Activated naive CD8-positive, alpha-beta T cell treated with anti-CD3 and anti-CD28 coated beads, Interleukin-2, amount 10 ng/mL, durations not matched to agents 7 days and 5 days (primary cell): ENCODE measurements around the gene CCDC175. TPM values are rescaled to one million over a fixed set of nuclear protein-coding genes. Genes with fewer than 3 reads are reported as not detected.
A peak's percentile ranks its signal among the peaks of the same experiment; 100 is the strongest.

Experiments
- ATAC-seq: fragments of 150-1000 bp; cut with Tn5 transposase; one replicate; pipeline ENCODE4 v1.10.0; 2021; ENCODE audit warnings: low read depth, moderate library complexity
- POLR2A ChIA-PET: fragments of 350-600 bp; sonication (Branson Sonifier 250); formaldehyde crosslinking; loops from one replicate; lab custom pipeline; 2021; ENCODE audit warnings: antibody characterized with exemption; lab: Charles Lee
- DNase-seq: peaks from one replicate; pipeline ENCODE4 v3.0.0; 2021
- H3K27ac Mint-ChIP-seq: one replicate; pipeline ENCODE4 v1.8.0; 2022; ENCODE audit warnings: mild to moderate bottlenecking, mixed read lengths
- H3K27me3 Mint-ChIP-seq: one replicate; pipeline ENCODE4 v1.8.0; 2022; ENCODE audit warnings: mild to moderate bottlenecking, moderate library complexity, mixed read lengths
- H3K36me3 Mint-ChIP-seq: one replicate; pipeline ENCODE4 v1.8.0; 2021; ENCODE audit warnings: mild to moderate bottlenecking, mixed read lengths
- H3K4me1 Mint-ChIP-seq: one replicate; pipeline ENCODE4 v1.8.0; 2021; ENCODE audit warnings: mixed read lengths
- H3K4me3 Mint-ChIP-seq: one replicate; pipeline ENCODE4 v1.8.0; 2022; ENCODE audit warnings: mild to moderate bottlenecking, moderate library complexity, mixed read lengths
- H3K9me3 Mint-ChIP-seq: one replicate; pipeline ENCODE4 v1.8.0; 2021; ENCODE audit warnings: mixed read lengths
- total RNA-seq, 2 experiments: library from RNA; stranded (reverse); gene quantifications; one replicate each; pipeline ENCODE4 v1.2.3, GENCODE V29; 2021

The CCDC175 gene
- not detected for total RNA-seq

DNA sequence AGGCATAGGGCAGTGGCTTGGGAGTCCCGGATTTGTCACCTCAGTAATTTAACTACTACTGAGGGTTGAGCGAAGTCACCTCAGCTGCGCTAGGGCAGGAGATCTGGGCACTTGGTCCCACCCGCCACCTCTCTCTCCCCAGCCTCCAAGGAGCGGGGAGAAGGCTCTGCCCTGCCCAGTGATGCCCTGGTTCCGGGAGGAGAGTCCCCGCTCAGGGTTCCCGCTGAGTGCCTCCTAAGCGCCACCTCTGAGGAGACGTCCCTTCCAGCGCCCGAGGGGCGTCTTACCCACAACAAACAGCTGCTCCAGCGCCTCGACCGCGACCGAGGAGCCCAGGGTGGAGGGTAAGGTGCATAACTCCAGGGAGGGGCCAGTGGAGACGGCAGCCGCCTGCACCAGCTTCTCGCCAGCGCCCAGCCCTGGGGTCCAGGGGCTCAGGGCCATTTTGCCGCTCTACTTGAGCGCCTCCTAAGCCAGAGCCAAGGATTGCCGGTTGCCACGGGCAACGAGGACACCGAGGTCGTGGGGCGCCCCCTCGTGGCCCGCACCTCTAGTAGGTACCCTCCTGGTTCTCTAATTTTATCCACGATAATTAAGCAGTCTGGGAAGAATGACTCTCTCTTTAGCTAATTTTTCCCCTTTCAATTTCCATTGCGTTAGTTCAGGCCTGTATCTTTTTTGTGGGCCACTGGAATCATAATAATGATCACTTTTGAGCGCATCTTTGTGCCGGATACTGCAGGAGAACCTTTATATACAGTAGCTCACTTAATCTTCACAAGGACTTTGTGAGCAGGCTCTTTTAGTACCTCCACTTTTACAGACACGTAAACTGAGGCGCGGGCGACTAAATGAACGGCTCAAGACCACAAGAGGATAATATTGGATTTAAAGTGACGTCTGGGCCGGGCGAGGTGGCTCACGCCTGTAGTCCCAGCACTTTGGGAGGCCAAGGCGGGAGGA, at the start of gene CCDC175:
TSS of gene CCDC175 (minus strand) at position 481 of the 963 bp plus-strand sequence. CDS start at position 444, 37 bp downstream.
- ATAC-seq (peak; percentile 96), DNase-seq (peak; percentile 87)
- H3K4me1 Mint-ChIP-seq, result peaks cover 7% of the 10 kb centered on the region
- H3K9me3 Mint-ChIP-seq, result no peaks in the 10 kb centered on the region
- POLR2A ChIA-PET, result no interaction called here
- H3K27me3 Mint-ChIP-seq, result peaks cover 32% of the 10 kb centered on the region
- peak within 1 kb of the TSS; percentile 71 for H3K4me3 Mint-ChIP-seq
- no peaks in the 10 kb centered on the region for H3K36me3 Mint-ChIP-seq
- H3K27ac Mint-ChIP-seq, result no peak within 1 kb of the TSS

DNA sequence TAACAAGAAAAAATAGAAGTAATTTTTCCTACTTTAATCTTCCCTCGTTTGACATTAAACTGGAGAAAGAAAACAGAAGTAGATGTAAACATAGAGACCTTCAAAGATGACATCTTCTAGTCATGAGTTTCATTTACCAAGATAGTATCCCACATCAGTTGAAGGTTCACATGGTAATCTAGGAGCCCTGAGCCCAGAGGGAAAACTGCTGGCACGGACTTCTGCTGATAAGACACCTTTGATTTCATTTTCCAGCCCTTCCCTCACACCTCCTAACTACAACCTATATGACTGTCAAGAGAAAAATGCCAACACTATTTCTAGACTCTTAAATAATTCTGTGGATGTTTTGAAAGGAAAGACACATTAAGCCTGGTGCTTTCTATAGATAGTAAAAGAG, 46.0 kb upstream of the CCDC175 start:
- Mint-ChIP-seq H3K9me3 (no peaks in the 10 kb centered on the region), H3K27ac (no peak overlapping the region)

DNA sequence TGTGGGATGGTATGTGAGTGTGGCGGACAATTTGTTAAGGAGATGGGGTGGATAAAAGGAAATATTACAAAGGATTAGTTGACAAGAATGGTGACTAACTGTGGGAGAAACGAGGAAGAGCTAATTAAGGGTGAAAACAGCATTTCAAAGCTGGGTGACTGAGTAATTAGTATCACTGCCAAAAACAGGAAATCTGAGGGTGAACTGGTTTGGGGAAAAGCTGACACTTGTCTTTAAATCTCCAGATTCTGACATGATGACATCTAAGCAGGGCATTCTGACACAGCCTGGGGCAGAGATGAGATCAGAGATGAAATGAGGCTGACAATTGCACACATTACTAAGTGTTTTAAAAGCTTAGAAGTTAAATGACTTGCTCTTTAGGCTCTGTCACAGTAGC, 42.4 kb upstream of the CCDC175 start:
- DNase-seq, result no peak
- Mint-ChIP-seq H3K9me3 (no peaks in the 10 kb centered on the region), H3K27me3 (peaks cover 11% of the 10 kb centered on the region), H3K27ac (no peak overlapping the region), H3K4me3 (no peak overlapping the region), H3K4me1 (no peaks in the 10 kb centered on the region), H3K36me3 (no peaks in the 10 kb centered on the region)
- POLR2A ChIA-PET, result no interaction called here
- ATAC-seq, result no peak

More for the DNA sequence above, 46.0 kb upstream of the CCDC175 start:
- Mint-ChIP-seq H3K36me3 (no peaks in the 10 kb centered on the region), H3K4me1 (no peaks in the 10 kb centered on the region), H3K27me3 (peaks cover 11% of the 10 kb centered on the region), H3K4me3 (no peak overlapping the region)
- ATAC-seq, result no peak
- POLR2A ChIA-PET, result no interaction called here
- no peak for DNase-seq

DNA sequence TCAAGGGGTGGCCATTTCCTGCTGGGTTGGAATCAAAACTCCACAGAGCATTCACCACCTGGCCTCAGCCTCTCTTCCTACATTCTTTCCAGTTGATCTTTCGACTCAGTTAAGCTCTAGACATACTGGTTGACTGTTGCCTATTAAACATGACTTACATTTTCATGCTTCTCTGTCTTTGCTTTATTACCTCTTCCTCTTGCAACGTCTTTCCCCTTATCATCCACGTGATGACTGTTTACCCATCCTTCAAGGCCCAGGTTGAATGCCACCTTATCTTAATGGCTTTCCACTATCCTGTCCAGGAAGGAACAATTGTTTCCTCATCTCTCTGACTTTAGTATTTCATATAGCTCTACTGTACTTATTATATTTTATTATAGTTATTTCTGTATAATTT, 24.4 kb upstream of the CCDC175 start:
- no peak for DNase-seq
- no peak overlapping the region for H3K4me3 Mint-ChIP-seq
- no peaks in the 10 kb centered on the region for H3K36me3 Mint-ChIP-seq
- no peak overlapping the region for H3K27ac Mint-ChIP-seq
- ATAC-seq, result no peak
- peaks cover 17% of the 10 kb centered on the region for H3K27me3 Mint-ChIP-seq
- no peaks in the 10 kb centered on the region for H3K4me1 Mint-ChIP-seq
- POLR2A ChIA-PET, result no interaction called here
- H3K9me3 Mint-ChIP-seq, result no peaks in the 10 kb centered on the region

- no peak for ATAC-seq
- Mint-ChIP-seq H3K4me3 (no peak overlapping the region), H3K4me1 (no peaks in the 10 kb centered on the region), H3K9me3 (no peaks in the 10 kb centered on the region), H3K36me3 (no peaks in the 10 kb centered on the region), H3K27me3 (peaks cover 17% of the 10 kb centered on the region), H3K27ac (no peak overlapping the region)
- POLR2A ChIA-PET, result no interaction called here
- DNase-seq, result no peak
Measured at GRCh38 chr14:59600211-59600945, 23.8 kb upstream of the CCDC175 start.

DNA sequence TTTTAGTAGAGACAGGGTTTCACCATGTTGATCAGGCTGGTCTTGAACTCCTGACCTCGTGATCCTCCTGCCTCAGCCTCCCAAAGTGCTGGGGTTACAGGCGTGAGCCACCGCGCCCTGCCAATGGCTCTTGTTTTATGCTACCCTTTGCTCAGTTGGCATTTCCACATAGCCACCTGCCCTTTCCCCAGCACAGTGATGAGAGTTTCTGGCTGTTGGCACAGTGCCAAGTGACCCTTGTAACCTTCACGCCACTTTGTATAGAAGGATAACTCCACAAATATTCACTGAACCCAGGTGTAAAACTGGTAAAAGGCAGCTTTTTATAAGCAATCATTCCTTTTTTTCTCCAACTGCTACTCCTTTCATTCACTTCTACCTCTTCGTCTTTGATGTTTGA, 18.5 kb upstream of the CCDC175 start:
- no peak overlapping the region for H3K4me3 Mint-ChIP-seq
- ATAC-seq (no peak), DNase-seq (no peak)
- POLR2A ChIA-PET, result no interaction called here
- H3K27ac Mint-ChIP-seq, result no peak overlapping the region
- H3K36me3 Mint-ChIP-seq, result no peaks in the 10 kb centered on the region
- H3K4me1 Mint-ChIP-seq, result no peaks in the 10 kb centered on the region
- peaks cover 2% of the 10 kb centered on the region for H3K9me3 Mint-ChIP-seq
- peaks cover 9% of the 10 kb centered on the region for H3K27me3 Mint-ChIP-seq

GRCh38 chr14:59591641-59592370, 15.2 kb upstream of the CCDC175 start:
- Mint-ChIP-seq H3K36me3 (no peaks in the 10 kb centered on the region), H3K27ac (no peak overlapping the region), H3K27me3 (no peaks in the 10 kb centered on the region), H3K4me3 (no peak overlapping the region), H3K9me3 (peaks cover 2% of the 10 kb centered on the region), H3K4me1 (no peaks in the 10 kb centered on the region)
- POLR2A ChIA-PET, result no interaction called here
- ATAC-seq, result no peak
- DNase-seq, result no peak

GRCh38 chr14:59588101-59588500, 11.5 kb upstream of the CCDC175 start:
- DNase-seq (no peak), ATAC-seq (no peak)
- Mint-ChIP-seq H3K36me3 (no peaks in the 10 kb centered on the region), H3K27ac (no peak overlapping the region), H3K9me3 (peaks cover 2% of the 10 kb centered on the region), H3K4me3 (no peak overlapping the region), H3K27me3 (no peaks in the 10 kb centered on the region), H3K4me1 (peaks cover 3% of the 10 kb centered on the region)
- POLR2A ChIA-PET, result no interaction called here

GRCh38 chr14:59585891-59586554, 9.4 kb upstream of the CCDC175 start:
- no peaks in the 10 kb centered on the region for H3K36me3 Mint-ChIP-seq
- peaks cover 3% of the 10 kb centered on the region for H3K4me1 Mint-ChIP-seq
- H3K4me3 Mint-ChIP-seq, result peak overlapping the region; percentile 65
- POLR2A ChIA-PET, result no interaction called here
- ATAC-seq, result peak; percentile 47
- H3K9me3 Mint-ChIP-seq, result no peaks in the 10 kb centered on the region
- H3K27me3 Mint-ChIP-seq, result no peaks in the 10 kb centered on the region
- H3K27ac Mint-ChIP-seq, result no peak overlapping the region
- DNase-seq, result no peak

DNA sequence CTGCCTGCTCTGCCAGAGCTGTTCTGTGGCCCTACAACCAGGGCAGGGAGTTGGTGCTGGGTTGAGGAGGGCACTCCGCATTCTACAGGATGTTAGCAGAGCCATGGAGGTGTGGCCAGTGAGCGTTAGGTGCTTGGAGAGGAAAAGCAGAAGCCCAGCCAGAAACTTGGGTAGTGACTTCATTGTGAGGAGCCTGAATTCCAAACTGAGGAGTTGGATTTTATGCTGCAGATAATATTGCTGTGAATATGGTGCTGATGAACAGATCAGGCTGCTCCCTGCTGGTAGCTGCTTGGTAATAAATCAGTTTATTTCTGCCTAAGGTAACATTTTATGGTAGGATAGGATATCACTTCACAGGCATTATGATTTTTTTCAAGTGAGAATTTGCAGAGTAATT, 7.1 kb upstream of the CCDC175 start:
- H3K27ac Mint-ChIP-seq, result no peak overlapping the region
- H3K9me3 Mint-ChIP-seq, result no peaks in the 10 kb centered on the region
- POLR2A ChIA-PET, result no interaction called here
- DNase-seq (no peak), ATAC-seq (no peak)
- H3K4me1 Mint-ChIP-seq, result peaks cover 3% of the 10 kb centered on the region
- H3K36me3 Mint-ChIP-seq, result no peaks in the 10 kb centered on the region
- no peak overlapping the region for H3K4me3 Mint-ChIP-seq
- H3K27me3 Mint-ChIP-seq, result no peaks in the 10 kb centered on the region

DNA sequence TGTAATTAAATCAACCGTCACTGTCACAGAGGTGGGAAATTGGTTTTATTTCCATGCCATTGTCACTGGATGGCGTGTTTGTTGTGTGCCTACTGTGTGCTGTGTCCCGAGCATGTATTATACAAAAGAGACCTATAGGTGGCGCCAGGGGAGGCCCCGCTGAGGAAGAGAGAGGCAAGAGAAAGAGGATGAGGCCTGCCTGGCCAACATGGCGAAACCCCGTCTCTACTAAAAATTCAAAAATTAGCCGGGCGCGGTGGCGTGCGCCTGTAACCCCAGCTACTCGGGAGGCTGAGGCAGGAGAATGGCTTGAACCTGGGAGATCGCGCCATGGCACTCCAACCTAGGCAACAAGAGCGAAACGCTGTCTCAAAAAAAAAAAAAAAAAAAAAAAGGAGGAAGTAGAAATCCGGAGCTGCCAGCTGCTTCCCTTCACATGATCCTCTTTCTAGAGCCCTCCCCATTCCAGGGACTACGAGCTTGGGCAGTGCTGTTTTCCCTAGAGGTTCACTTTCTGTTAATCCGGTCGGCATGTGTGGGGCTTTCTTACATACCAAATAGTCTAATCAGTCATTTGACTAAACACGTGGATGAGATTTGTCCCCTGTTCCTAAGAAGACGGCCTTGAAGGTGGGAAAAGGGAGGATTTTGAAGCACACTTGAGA, 6.4 kb upstream of the CCDC175 start:
- Mint-ChIP-seq H3K36me3 (no peaks in the 10 kb centered on the region), H3K4me1 (peaks cover 3% of the 10 kb centered on the region), H3K4me3 (no peak overlapping the region), H3K27me3 (no peaks in the 10 kb centered on the region), H3K9me3 (no peaks in the 10 kb centered on the region), H3K27ac (no peak overlapping the region)
- POLR2A ChIA-PET, result no interaction called here
- DNase-seq, result no peak
- no peak for ATAC-seq

DNA sequence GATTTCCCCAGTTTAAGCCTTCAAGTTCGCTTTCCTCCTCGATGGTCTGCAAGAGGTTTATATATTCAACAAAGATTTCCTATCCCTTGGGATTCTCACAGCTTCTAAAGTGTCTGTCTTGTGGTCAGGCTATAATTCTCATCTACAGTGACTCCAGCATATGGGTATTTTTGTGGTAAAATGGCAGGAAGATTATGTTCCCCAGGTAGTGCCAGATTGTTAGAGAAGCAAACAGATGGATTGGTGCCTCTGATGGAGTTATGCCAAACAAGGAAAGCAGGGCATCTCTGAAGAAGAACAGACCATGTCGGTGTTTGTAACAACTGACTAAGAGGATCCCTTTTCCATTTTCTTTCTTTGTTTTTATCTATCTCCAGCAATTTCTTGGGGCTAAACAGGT, 5.5 kb upstream of the CCDC175 start:
- no peak overlapping the region for H3K4me3 Mint-ChIP-seq
- no peaks in the 10 kb centered on the region for H3K27me3 Mint-ChIP-seq
- no peaks in the 10 kb centered on the region for H3K9me3 Mint-ChIP-seq
- H3K4me1 Mint-ChIP-seq, result peaks cover 3% of the 10 kb centered on the region
- no peak overlapping the region for H3K27ac Mint-ChIP-seq
- POLR2A ChIA-PET, result no interaction called here
- no peaks in the 10 kb centered on the region for H3K36me3 Mint-ChIP-seq
- no peak for ATAC-seq
- no peak for DNase-seq
